ENCODE data around the gene GLRB.
"Not testable (repeated sequence)": the region's sequence is repeated elsewhere in the genome, so short reads cannot be mapped to it uniquely, and the experiment has no call there.

The GLRB gene

GRCh38 chr4:157151711-157152110, 75.8 kb downstream of the GLRB start:
- no peaks in the 10 kb centered on the region for H3K4me1 ChIP-seq (ENCODE audit: control insufficient read depth, insufficient read depth, low read length)
- no peak overlapping the region for H3K4me3 ChIP-seq (ENCODE audit: low read length)
- H3K27ac ChIP-seq (ENCODE audit: low read depth, low read length): no peak overlapping the region
- no peak overlapping the region for H3K9ac ChIP-seq (ENCODE audit: low read length)
- H3K36me3 ChIP-seq (ENCODE audit: control insufficient read depth, insufficient read depth, low read length): no peaks in the 10 kb centered on the region
- no peaks in the 10 kb centered on the region for H3K27me3 ChIP-seq (ENCODE audit: control insufficient read depth, insufficient read depth, low read length)

- Histone ChIP-seq H3K4me1 (ENCODE audit: control insufficient read depth, insufficient read depth, low read length) (no peaks in the 10 kb centered on the region), H3K36me3 (ENCODE audit: control insufficient read depth, insufficient read depth, low read length) (no peaks in the 10 kb centered on the region), H3K9ac (ENCODE audit: low read length) (no peak overlapping the region), H3K27ac (ENCODE audit: low read depth, low read length) (no peak overlapping the region), H3K4me3 (ENCODE audit: low read length) (no peak overlapping the region), H3K27me3 (ENCODE audit: control insufficient read depth, insufficient read depth, low read length) (no peaks in the 10 kb centered on the region)
These were observed 90.1 kb downstream of the GLRB start for GRCh38 chr4:157165935-157166610.

- Histone ChIP-seq H3K4me1 (ENCODE audit: control insufficient read depth, insufficient read depth, low read length) (no peaks in the 10 kb centered on the region), H3K36me3 (ENCODE audit: control insufficient read depth, insufficient read depth, low read length) (no peaks in the 10 kb centered on the region), H3K9ac (ENCODE audit: low read length) (no peak overlapping the region), H3K27ac (ENCODE audit: low read depth, low read length) (no peak overlapping the region), H3K27me3 (ENCODE audit: control insufficient read depth, insufficient read depth, low read length) (no peaks in the 10 kb centered on the region), H3K4me3 (ENCODE audit: low read length) (no peak overlapping the region)
These were observed 94.4 kb downstream of the GLRB start for GRCh38 chr4:157170321-157170720.

DNA sequence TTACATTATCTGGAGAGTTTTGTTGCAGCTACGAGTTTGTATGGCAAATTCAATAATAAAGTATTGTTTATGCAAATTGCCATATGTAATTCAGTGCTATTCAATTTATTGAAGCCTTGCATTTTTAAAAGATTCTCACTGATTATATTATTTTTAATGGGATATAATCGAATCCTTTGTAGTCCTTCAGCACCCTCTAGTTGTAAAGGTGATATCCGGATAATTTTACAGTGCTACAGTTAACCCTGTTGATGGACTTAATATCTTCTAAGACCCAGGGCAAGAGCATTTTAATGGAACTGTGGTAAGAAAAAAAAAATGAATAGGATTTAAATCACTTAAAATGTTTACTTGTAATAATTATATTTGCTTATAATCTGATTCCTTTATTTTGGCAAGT, 96.1 kb downstream of the GLRB start:
- H3K27ac ChIP-seq (ENCODE audit: low read depth, low read length): no peak overlapping the region

GRCh38 chr4:157180268-157180667, 104.3 kb downstream of the GLRB start:
- not testable (repeated sequence) for H3K4me1 ChIP-seq (ENCODE audit: control insufficient read depth, insufficient read depth, low read length); H3K27me3 ChIP-seq (ENCODE audit: control insufficient read depth, insufficient read depth, low read length); H3K27ac ChIP-seq (ENCODE audit: low read depth, low read length); H3K9ac ChIP-seq (ENCODE audit: low read length); H3K4me3 ChIP-seq (ENCODE audit: low read length); H3K36me3 ChIP-seq (ENCODE audit: control insufficient read depth, insufficient read depth, low read length)

More for the DNA sequence above, 96.1 kb downstream of the GLRB start:
- no peaks in the 10 kb centered on the region for H3K36me3 ChIP-seq (ENCODE audit: control insufficient read depth, insufficient read depth, low read length)
- H3K9ac ChIP-seq (ENCODE audit: low read length): no peak overlapping the region
- H3K27me3 ChIP-seq (ENCODE audit: control insufficient read depth, insufficient read depth, low read length): no peaks in the 10 kb centered on the region
- no peak overlapping the region for H3K4me3 ChIP-seq (ENCODE audit: low read length)
- no peaks in the 10 kb centered on the region for H3K4me1 ChIP-seq (ENCODE audit: control insufficient read depth, insufficient read depth, low read length)

DNA sequence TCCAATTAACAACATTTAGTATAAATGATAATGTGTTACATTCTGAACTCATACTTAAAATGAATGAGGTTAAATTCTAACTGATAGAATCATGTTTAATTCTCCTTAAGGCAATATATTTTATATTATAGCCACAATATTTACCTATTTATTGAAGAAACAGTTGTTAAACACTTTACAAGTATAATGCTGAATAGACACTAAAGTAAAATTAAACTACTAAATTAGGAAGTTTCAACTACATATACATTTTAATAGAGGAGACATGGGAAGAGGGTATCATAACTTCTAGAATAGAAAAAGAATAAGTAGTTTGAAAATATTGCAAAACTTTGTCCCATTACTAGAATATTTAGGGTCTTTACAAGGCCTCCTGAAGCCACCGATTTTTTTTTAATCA, 108.3 kb downstream of the GLRB start:
- Histone ChIP-seq H3K4me1 (ENCODE audit: control insufficient read depth, insufficient read depth, low read length) (no peaks in the 10 kb centered on the region), H3K4me3 (ENCODE audit: low read length) (no peak overlapping the region), H3K36me3 (ENCODE audit: control insufficient read depth, insufficient read depth, low read length) (no peaks in the 10 kb centered on the region), H3K27ac (ENCODE audit: low read depth, low read length) (no peak overlapping the region), H3K9ac (ENCODE audit: low read length) (no peak overlapping the region), H3K27me3 (ENCODE audit: control insufficient read depth, insufficient read depth, low read length) (no peaks in the 10 kb centered on the region)

- H3K27ac ChIP-seq (ENCODE audit: low read depth, low read length): no peak overlapping the region
- no peaks in the 10 kb centered on the region for H3K4me1 ChIP-seq (ENCODE audit: control insufficient read depth, insufficient read depth, low read length)
- H3K27me3 ChIP-seq (ENCODE audit: control insufficient read depth, insufficient read depth, low read length): no peaks in the 10 kb centered on the region
- H3K4me3 ChIP-seq (ENCODE audit: low read length): no peak overlapping the region
- no peaks in the 10 kb centered on the region for H3K36me3 ChIP-seq (ENCODE audit: control insufficient read depth, insufficient read depth, low read length)
- no peak overlapping the region for H3K9ac ChIP-seq (ENCODE audit: low read length)
These were observed 109.4 kb downstream of the GLRB start for GRCh38 chr4:157185363-157185762.

GRCh38 chr4:157195374-157195773, 119.4 kb downstream of the GLRB start:
- no peaks in the 10 kb centered on the region for H3K27me3 ChIP-seq (ENCODE audit: control insufficient read depth, insufficient read depth, low read length)
- no peak overlapping the region for H3K4me3 ChIP-seq (ENCODE audit: low read length)
- no peak overlapping the region for H3K27ac ChIP-seq (ENCODE audit: low read depth, low read length)
- no peaks in the 10 kb centered on the region for H3K36me3 ChIP-seq (ENCODE audit: control insufficient read depth, insufficient read depth, low read length)
- H3K9ac ChIP-seq (ENCODE audit: low read length): no peak overlapping the region
- no peaks in the 10 kb centered on the region for H3K4me1 ChIP-seq (ENCODE audit: control insufficient read depth, insufficient read depth, low read length)

DNA sequence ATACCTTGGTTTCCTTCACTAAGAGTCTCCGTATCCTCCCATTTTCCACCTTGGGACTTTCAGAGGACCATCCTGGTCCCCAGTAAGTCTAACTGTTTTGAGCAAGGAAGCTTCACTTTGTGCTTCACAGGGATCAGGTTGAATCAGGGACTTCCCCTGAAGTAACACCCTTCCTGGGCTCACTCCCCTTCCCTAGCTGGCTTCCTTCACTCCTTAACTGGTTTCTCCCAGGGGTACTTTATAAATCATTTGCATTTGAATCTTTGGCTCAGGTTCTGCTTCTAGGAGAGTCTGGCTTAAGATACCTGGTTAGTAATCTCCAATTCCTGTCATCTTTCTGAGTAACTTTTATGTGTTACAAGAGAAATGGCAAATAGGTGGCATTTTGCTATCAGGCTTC, 120.1 kb downstream of the GLRB start:
- H3K4me3 ChIP-seq (ENCODE audit: low read length): no peak overlapping the region
- H3K27me3 ChIP-seq (ENCODE audit: control insufficient read depth, insufficient read depth, low read length): no peaks in the 10 kb centered on the region
- no peak overlapping the region for H3K27ac ChIP-seq (ENCODE audit: low read depth, low read length)
- no peaks in the 10 kb centered on the region for H3K36me3 ChIP-seq (ENCODE audit: control insufficient read depth, insufficient read depth, low read length)
- H3K9ac ChIP-seq (ENCODE audit: low read length): no peak overlapping the region
- no peaks in the 10 kb centered on the region for H3K4me1 ChIP-seq (ENCODE audit: control insufficient read depth, insufficient read depth, low read length)

DNA sequence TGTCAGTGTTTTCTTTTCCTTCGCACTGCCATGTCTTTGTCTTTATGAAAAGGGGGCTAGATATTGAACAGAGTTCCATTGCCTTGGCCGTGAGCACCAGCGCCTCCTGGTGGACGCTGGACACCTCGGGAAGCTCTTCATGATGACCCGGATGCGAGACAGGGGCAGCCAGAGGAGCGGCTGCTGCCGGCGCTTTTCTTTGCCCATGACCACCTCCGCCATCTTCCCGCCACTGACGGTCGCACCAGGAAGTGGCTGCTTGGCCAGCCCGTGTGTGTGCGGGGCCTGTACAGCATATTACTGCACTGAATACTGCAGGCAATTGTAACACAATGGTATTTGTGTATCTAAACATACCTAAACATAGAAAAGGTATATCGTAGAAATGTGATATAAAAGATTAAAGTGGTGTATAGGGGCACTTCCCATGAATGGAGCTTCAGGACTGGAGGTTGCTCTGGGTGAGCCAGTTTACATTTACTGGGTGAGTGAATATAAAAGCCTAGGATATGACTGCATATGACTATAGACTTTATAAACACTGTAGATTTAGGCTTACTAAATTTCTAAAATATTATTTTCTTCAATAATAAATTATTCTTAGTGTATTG, 128.8 kb downstream of the GLRB start:
- no peaks in the 10 kb centered on the region for H3K4me1 ChIP-seq (ENCODE audit: control insufficient read depth, insufficient read depth, low read length)
- H3K4me3 ChIP-seq (ENCODE audit: low read length): no peak overlapping the region
- no peak overlapping the region for H3K27ac ChIP-seq (ENCODE audit: low read depth, low read length)
- H3K27me3 ChIP-seq (ENCODE audit: control insufficient read depth, insufficient read depth, low read length): no peaks in the 10 kb centered on the region
- no peak overlapping the region for H3K9ac ChIP-seq (ENCODE audit: low read length)
- no peaks in the 10 kb centered on the region for H3K36me3 ChIP-seq (ENCODE audit: control insufficient read depth, insufficient read depth, low read length)

GRCh38 chr4:157217708-157218107, 141.8 kb downstream of the GLRB start:
- no peaks in the 10 kb centered on the region for H3K36me3 ChIP-seq (ENCODE audit: control insufficient read depth, insufficient read depth, low read length)
- no peak overlapping the region for H3K4me3 ChIP-seq (ENCODE audit: low read length)
- no peak overlapping the region for H3K9ac ChIP-seq (ENCODE audit: low read length)
- H3K4me1 ChIP-seq (ENCODE audit: control insufficient read depth, insufficient read depth, low read length): no peaks in the 10 kb centered on the region
- H3K27me3 ChIP-seq (ENCODE audit: control insufficient read depth, insufficient read depth, low read length): peaks cover 11% of the 10 kb centered on the region
- H3K27ac ChIP-seq (ENCODE audit: low read depth, low read length): no peak overlapping the region

- H3K9ac ChIP-seq (ENCODE audit: low read length): no peak overlapping the region
- no peaks in the 10 kb centered on the region for H3K36me3 ChIP-seq (ENCODE audit: control insufficient read depth, insufficient read depth, low read length)
- H3K27me3 ChIP-seq (ENCODE audit: control insufficient read depth, insufficient read depth, low read length): peaks cover 11% of the 10 kb centered on the region
- no peak overlapping the region for H3K27ac ChIP-seq (ENCODE audit: low read depth, low read length)
- no peak overlapping the region for H3K4me3 ChIP-seq (ENCODE audit: low read length)
- no peaks in the 10 kb centered on the region for H3K4me1 ChIP-seq (ENCODE audit: control insufficient read depth, insufficient read depth, low read length)
These were observed 143.9 kb downstream of the GLRB start for GRCh38 chr4:157219711-157220370.

All from rectal smooth muscle tissue (tissue), 1 donor.